K562 (cell line): ENCODE measurements around the gene ANK3. TPM values are rescaled to one million over a fixed set of nuclear protein-coding genes. Genes with fewer than 3 reads are reported as not detected.

Source experiments
- ELF1 ChIP-seq: fragments of 200-800 bp; sonication (Bioruptor generic); IDR thresholded peaks from 2 replicates; pipeline ENCODE4 v1.6.1; 2016; ENCODE audit warnings: missing genetic modification characterization, missing compliant biosample characterization
- LCOR ChIP-seq: sonication (generic); formaldehyde crosslinking; IDR thresholded peaks from 2 replicates; pipeline ENCODE4 v1.8.0; 2022; ENCODE audit warnings: mild to moderate bottlenecking, missing genetic modification reagents
- MAZ ChIP-seq, 2 experiments: fragments of 450-650 bp in 1 of 2; sonication (generic) in 1 of 2; formaldehyde crosslinking; IDR thresholded peaks in 1 of 2; conservative IDR thresholded peaks in 1 of 2; 2 replicates each; pipeline versions ENCODE4 v1.4.0 to v1.5.0; 2020; ENCODE audit warnings: mild to moderate bottlenecking in 1 of 2, missing genetic modification reagents in 1 of 2
- MYBL2 ChIP-seq, 2 experiments: fragments of 450-650 bp in 1 of 2; sonication (generic) in 1 of 2; formaldehyde crosslinking in 1 of 2; IDR thresholded peaks; 2 replicates each; pipeline versions ENCODE4 v1.6.1 to v1.8.1; 2017 to 2022; ENCODE audit warnings: borderline replicate concordance in 1 of 2, inconsistent platforms in 1 of 2, low read depth in 1 of 2, mild to moderate bottlenecking in 1 of 2, missing genetic modification reagents in 1 of 2, moderate library complexity in 1 of 2
- NFATC3 ChIP-seq: fragments of 450-650 bp; IDR thresholded peaks from 2 replicates; pipeline ENCODE4 v1.6.1; 2017; ENCODE audit warnings: mild to moderate bottlenecking
- RERE ChIP-seq: sonication (generic); formaldehyde crosslinking; IDR thresholded peaks from 2 replicates; pipeline ENCODE4 v1.8.0; 2023; ENCODE audit warnings: missing genetic modification reagents, mild to moderate bottlenecking, borderline replicate concordance
- ZNF224 ChIP-seq: sonication (generic); formaldehyde crosslinking; IDR thresholded peaks from 2 replicates; pipeline ENCODE4 v1.8.0; 2022; ENCODE audit warnings: mild to moderate bottlenecking, missing genetic modification reagents
- ZNF644 ChIP-seq: fragments of 200-800 bp; sonication (Bioruptor generic); IDR thresholded peaks from 2 replicates; pipeline ENCODE4 v1.6.1; 2016; ENCODE audit warnings: low read depth, missing genetic modification characterization, missing compliant biosample characterization
- polyA plus RNA-seq, 8 experiments: library from polyadenylated mRNA; depleted of rRNA in 4 of 8; stranded (reverse) in 5 of 8; unstranded in 3 of 8; fragments of >200 nt; fragmentation: Nextera tagmentation in 2 of 8; fragmentation: Illumina TruSeq in 1 of 8; extraction: Ambion mirVana in 2 of 8; extraction: Trizol in 1 of 8; gene quantifications; 2 replicates each; pipeline versions ENCODE4 v1.2.1 to v1.2.3, GENCODE V29; 2011 to 2014; ENCODE audit warnings: inconsistent platforms in 1 of 8, missing spikeins in 1 of 8
- total RNA-seq, 7 experiments: library from RNA; depleted of rRNA in 6 of 7; stranded (reverse); fragments of >200 nt in 6 of 7; fragmentation: Illumina TruSeq in 2 of 7; extraction: Trizol in 2 of 7; gene quantifications; 2 replicates each; pipeline versions ENCODE4 v1.2.1 to v1.2.3, GENCODE V29; 2011 to 2021; ENCODE audit warnings: low replicate concordance in 1 of 7
- TF ChIP-seq, protein P1 (sequence below), 2 experiments: fragments of 450-650 bp; conservative IDR thresholded peaks; 2 replicates each; pipeline ENCODE4 v1.6.1; 2017; ENCODE audit warnings: mild to moderate bottlenecking in 2 of 2, moderate library complexity in 2 of 2
- TF ChIP-seq, protein P2 (sequence below): fragments of 450-650 bp; IDR thresholded peaks from 2 replicates; pipeline ENCODE4 v1.6.1; 2017; ENCODE audit warnings: antibody characterized with exemption, mild to moderate bottlenecking

Gene ANK3
- total and polyA plus RNA-seq, 9 of the 15 experiments (the other 6 are each of a cell fraction or from before 2014, with no cell fraction given) = 10.0 to 32.3 (median 17.9) TPM

- TF ChIP-seq ELF1 = 0 out of 2 replicates have a peak, but pooled peaks have one; percentile 11
- TF ChIP-seq LCOR (CRISPR knock-in tag) = no peak
- 0 out of 4 replicates have a peak, but pooled peaks of 1 of the 2 experiments have one; percentile 0 for TF ChIP-seq MAZ (CRISPR knock-in tag; conservative IDR thresholded peaks at IDR 0.05 in 1 of 2, IDR thresholded peaks at IDR 0.05 in 1 of 2)
- TF ChIP-seq, protein P1, sequence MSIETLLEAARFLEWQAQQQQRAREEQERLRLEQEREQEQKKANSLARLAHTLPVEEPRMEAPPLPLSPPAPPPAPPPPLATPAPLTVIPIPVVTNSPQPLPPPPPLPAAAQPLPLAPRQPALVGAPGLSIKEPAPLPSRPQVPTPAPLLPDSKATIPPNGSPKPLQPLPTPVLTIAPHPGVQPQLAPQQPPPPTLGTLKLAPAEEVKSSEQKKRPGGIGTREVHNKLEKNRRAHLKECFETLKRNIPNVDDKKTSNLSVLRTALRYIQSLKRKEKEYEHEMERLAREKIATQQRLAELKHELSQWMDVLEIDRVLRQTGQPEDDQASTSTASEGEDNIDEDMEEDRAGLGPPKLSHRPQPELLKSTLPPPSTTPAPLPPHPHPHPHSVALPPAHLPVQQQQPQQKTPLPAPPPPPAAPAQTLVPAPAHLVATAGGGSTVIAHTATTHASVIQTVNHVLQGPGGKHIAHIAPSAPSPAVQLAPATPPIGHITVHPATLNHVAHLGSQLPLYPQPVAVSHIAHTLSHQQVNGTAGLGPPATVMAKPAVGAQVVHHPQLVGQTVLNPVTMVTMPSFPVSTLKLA (conservative IDR thresholded peaks at IDR 0.05) = 0 out of 4 replicates have a peak, but pooled peaks of 1 of the 2 experiments have one; percentile 52
- 0 out of 2 replicates have a peak, but pooled peaks have one; percentile 11 for TF ChIP-seq NFATC3
- TF ChIP-seq RERE (CRISPR knock-in tag) = no peak
- TF ChIP-seq MYBL2 (IDR thresholded peaks at IDR 0.05; ENCODE audit: low read depth) = peak; percentile 70
- no peak for TF ChIP-seq MYBL2 (CRISPR knock-in tag; IDR thresholded peaks at IDR 0.05; ENCODE audit: borderline replicate concordance)
- TF ChIP-seq ZNF224 (CRISPR knock-in tag) = no peak
- TF ChIP-seq, protein P2, sequence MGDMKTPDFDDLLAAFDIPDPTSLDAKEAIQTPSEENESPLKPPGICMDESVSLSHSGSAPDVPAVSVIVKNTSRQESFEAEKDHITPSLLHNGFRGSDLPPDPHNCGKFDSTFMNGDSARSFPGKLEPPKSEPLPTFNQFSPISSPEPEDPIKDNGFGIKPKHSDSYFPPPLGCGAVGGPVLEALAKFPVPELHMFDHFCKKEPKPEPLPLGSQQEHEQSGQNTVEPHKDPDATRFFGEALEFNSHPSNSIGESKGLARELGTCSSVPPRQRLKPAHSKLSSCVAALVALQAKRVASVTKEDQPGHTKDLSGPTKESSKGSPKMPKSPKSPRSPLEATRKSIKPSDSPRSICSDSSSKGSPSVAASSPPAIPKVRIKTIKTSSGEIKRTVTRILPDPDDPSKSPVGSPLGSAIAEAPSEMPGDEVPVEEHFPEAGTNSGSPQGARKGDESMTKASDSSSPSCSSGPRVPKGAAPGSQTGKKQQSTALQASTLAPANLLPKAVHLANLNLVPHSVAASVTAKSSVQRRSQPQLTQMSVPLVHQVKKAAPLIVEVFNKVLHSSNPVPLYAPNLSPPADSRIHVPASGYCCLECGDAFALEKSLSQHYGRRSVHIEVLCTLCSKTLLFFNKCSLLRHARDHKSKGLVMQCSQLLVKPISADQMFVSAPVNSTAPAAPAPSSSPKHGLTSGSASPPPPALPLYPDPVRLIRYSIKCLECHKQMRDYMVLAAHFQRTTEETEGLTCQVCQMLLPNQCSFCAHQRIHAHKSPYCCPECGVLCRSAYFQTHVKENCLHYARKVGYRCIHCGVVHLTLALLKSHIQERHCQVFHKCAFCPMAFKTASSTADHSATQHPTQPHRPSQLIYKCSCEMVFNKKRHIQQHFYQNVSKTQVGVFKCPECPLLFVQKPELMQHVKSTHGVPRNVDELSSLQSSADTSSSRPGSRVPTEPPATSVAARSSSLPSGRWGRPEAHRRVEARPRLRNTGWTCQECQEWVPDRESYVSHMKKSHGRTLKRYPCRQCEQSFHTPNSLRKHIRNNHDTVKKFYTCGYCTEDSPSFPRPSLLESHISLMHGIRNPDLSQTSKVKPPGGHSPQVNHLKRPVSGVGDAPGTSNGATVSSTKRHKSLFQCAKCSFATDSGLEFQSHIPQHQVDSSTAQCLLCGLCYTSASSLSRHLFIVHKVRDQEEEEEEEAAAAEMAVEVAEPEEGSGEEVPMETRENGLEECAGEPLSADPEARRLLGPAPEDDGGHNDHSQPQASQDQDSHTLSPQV = peak; percentile 78
- 0 out of 2 replicates have a peak, but pooled peaks have one; percentile 37 for TF ChIP-seq ZNF644 (tag)
These were observed 91.0 kb downstream of the ANK3 start (continued) for GRCh38 chr10:60298408-60299389.
